ENCODE data around the gene NUFIP1. TPM values are rescaled to one million over a fixed set of nuclear protein-coding genes. Genes with fewer than 3 reads are reported as not detected.
"Not testable (repeated sequence)": the region's sequence is repeated elsewhere in the genome, so short reads cannot be mapped to it uniquely, and the experiment has no call there.

Gene NUFIP1
- total RNA-seq, 2 donors from 2014 or later: 2.3 to 2.8 TPM

DNA sequence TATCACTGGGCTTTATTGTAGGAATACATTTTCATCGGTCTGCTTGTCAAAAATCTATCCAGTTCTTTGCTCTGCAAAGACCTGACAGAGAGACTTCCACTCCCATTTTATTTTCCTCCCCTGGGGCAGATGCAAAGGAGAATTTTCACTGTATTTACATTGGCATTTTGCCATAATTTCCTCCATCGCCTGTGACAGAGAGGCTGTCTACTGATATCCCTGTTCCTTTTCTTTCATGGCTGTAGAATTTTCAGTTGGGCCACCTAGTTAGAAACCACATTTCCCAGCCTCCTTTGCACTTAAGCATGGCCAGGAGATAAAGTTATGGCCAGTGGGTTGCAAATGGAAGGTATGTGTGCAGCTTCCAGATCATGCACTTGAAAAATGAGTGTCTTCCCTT is 89.3 kb downstream of the NUFIP1 start:
- ATAC-seq: peak; percentile 87
- no peak for DNase-seq
- intact Hi-C loops (cut with DNase I, micrococcal nuclease): no loop called here

- ATAC-seq; intact Hi-C loops (cut with DNase I, micrococcal nuclease); DNase-seq: not testable (repeated sequence)
Measured at GRCh38 chr13:44898308-44898707, 91.0 kb downstream of the NUFIP1 start.

DNA sequence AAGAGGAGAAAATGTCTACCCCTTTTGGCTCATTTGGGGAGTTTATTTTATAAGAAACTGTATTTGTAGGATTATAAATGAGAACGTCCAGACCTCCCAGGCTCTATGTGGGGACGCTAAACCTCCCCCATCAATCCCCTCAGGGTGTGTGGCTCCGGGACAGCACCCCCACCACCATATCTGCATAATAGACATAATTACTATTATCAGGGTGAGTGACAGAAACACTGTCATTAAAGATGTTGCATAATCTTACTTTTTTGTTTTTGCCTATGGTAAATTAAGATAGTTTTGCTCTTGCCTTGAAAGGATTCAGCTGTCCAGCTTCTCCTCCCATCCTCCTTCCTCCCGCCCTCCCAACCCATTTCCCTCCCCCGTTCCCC is 93.3 kb downstream of the NUFIP1 start:
- DNase-seq (no peak), ATAC-seq (no peak)
- intact Hi-C loops (cut with DNase I, micrococcal nuclease): no loop called here

DNA sequence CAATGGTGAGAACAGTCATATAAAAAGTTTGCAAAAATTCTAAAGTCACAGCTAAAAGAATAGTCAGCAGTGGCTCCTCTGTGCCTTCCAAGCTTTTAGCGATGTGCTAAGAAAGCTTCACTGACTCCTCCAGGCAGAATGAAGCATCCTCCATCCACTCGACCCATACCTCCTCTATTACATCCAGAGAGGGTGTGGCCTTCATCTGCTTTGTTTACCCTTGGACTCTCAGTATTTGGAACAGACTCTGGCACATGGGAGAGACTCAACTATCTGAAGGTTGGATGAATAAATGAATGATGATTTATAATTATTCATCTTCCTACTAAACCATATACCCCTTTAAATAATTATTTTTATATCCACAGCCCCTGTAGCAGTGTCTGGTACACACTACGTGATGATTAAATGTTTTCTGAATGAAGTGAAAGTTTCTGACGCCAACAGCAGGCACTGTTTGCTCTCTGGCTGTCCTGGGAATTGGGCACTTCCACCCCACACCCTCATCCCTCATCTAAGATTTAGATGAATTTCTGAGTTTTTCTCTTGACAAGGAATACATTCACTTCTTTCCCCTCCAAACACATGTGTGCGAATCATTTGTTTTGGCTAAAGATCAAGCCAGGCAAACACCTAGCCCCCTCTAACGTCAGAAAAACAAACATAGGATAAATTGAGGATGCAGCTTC is 93.9 kb downstream of the NUFIP1 start:
- intact Hi-C loops (cut with DNase I, micrococcal nuclease): no loop called here
- DNase-seq: no peak
- ATAC-seq: no peak

- DNase-seq: no peak
- peak; percentile 38 for ATAC-seq
- intact Hi-C loops (cut with DNase I, micrococcal nuclease): no loop called here
Measured at GRCh38 chr13:44894001-44894770, 95.1 kb downstream of the NUFIP1 start.

Other genes starting within 250 kb of the NUFIP1 start
- 10 to 100 TPM; 15.7 to 17.2 TPM for gene GPALPP1, start 67 bp upstream of the NUFIP1 start, total RNA-seq
- 10 to 100 TPM; 17.4 to 19.0 TPM for gene GTF2F2, start 131.0 kb upstream of the NUFIP1 start, total RNA-seq
- under 1 TPM in 1 of 2 donors, not detected in 1; 0.45 TPM for gene KCTD4, start 211.6 kb upstream of the NUFIP1 start, total RNA-seq